Non-pigmented ciliary epithelial cell (primary cell): Measurements from ENCODE around the gene PFAS.

Source experiments
- DNase-seq: peaks from one replicate; pipeline ENCODE4 v3.0.0-alpha.2; 2010; ENCODE audit warnings: low read depth

Gene PFAS

DNA sequence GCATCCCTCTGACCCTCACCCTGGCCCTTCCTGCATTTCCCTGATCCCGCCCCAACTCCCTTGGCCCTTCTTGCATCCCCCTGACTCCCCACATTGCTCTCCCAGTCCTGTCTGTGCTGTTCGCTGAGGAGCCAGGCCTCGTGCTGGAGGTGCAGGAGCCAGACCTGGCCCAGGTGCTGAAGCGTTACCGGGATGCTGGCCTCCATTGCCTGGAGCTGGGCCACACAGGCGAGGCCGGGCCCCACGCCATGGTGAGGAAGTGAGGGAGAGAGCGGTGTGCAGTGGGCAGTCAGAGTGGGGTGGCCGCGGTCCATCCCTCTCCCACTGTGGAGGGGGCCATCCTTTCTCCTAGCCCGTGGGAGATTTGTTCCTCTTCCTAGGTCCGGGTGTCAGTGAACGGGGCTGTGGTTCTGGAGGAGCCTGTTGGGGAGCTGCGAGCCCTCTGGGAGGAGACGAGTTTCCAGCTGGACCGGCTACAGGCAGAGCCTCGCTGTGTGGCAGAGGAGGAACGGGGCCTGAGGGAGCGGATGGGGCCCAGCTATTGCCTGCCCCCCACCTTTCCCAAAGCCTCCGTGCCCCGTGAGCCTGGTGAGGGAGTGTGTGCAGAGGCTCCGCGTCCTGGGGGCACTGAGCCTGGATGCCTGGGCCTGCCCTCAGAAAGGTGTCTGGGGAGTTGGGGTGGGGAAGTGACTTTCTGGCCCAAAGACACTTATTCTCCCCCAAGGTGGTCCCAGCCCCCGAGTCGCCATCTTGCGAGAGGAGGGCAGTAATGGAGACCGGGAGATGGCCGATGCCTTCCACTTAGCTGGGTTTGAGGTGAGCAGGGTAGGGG, 17.8 kb downstream of the PFAS start:
- DNase-seq = no peak

DNA sequence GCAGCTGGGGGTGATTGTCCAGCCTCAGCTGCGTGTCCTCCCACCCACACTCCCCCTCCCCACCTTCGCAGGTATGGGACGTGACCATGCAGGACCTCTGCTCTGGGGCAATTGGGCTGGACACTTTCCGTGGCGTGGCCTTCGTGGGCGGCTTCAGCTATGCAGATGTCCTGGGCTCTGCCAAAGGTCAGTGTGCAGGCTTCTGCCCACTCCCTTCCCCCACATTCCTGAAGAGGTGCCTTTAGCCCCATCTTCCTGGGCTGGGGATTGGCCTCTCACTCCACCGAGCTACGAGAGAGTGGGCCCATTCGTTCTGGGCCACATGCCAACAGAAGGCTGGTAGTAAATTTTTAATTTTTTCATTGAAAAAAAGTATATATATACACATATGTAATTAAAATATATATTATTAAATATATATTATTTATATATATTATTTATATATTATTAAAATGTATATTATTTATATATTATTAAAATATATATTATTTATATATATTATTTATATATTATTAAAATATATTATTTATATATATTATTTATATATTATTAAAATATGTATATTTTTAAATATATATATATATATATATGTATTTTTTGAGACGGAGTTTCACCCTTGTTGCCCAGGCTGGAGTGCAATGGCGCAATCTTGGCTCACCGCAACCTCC, 18.5 kb downstream of the PFAS start:
- no peak for DNase-seq

DNA sequence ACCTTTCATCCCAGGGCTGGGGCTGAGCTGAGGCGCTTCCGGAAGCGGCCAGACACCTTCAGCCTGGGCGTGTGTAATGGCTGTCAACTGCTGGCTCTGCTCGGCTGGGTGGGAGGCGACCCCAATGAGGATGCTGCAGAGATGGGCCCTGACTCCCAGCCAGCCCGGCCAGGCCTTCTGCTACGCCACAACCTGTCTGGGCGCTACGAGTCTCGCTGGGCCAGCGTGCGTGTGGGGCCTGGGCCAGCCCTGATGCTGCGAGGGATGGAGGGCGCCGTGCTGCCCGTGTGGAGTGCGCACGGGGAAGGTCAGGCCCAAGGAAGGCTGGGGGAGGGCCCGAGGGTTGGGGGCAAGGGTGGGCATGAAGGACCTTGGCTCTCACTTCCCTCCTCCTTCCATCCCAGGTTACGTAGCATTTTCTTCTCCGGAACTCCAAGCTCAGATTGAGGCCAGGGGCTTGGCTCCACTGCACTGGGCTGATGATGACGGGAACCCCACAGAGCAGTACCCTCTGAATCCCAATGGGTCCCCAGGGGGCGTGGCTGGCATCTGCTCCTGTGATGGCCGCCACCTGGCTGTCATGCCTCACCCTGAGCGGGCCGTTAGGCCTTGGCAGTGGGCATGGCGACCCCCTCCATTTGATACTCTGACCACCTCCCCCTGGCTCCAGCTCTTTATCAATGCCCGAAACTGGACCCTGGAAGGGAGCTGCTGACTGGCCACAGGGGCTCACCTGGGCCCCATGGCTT, 19.6 kb downstream of the PFAS start:
- DNase-seq = no peak

DNA sequence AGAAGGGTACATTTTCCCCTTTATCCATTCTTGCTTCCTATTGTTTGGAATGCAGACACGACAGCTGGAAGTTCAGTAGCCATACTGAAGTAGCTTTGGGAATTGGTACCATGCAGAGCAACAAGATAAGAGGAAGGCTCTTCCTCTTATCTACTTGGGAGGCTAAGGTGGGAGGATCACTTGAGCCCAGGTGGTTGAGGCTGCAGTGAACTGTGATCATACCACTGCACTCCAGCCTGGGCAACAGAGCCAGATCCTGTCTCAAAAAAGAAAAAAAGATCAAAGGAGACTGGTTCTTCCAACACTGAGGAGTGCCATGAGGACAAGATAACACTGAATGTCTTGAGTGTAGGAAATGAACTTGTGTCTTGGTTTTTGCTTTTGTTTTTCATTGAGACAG, 23.3 kb downstream of the PFAS start:
- no peak for DNase-seq

DNA sequence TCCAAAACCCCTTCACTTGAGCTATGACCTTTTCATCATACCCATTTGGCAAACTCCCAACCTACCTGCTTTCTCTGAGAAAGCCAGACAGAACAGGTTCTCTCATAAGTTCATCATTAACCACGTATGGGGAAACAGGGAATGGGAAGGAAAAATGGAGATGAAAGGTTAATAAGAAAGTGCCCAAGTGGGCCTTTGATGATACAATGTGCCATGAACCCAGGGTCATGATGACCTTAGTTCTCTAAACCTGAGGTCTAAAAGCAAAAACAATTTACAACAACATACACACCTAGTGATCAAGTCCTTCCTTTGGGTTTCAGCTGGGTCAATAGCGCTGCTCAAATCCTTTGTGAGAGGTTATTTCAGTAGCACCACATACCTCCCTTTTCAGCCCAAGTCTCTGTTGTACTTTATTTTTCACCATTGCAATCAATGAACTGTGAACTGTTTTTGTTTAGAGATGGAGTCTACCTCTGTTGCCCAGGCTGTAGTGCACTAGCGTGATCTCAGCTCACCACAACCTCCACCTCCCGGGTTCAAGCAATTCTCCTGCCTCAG, 24.9 kb downstream of the PFAS start:
- no peak for DNase-seq

DNA sequence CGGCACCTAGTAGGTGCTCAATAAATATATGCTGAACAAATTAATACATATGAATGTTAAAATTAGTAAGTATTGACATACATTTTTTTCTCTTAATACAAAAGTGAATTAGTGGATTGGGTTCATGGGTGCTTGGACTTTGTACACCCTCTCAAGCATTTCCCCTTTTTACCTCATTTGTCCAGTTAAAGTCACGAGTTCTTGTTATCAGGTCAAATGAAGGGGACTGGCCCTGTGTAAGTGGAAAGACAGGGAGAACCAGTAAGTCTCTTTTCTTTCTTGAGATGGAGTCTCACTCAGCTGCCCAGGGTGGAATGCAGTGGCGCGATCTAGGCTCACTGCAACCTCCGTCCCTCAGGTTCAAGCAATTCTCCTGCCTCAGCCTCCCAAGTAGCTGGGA, 25.7 kb downstream of the PFAS start:
- no peak for DNase-seq

DNA sequence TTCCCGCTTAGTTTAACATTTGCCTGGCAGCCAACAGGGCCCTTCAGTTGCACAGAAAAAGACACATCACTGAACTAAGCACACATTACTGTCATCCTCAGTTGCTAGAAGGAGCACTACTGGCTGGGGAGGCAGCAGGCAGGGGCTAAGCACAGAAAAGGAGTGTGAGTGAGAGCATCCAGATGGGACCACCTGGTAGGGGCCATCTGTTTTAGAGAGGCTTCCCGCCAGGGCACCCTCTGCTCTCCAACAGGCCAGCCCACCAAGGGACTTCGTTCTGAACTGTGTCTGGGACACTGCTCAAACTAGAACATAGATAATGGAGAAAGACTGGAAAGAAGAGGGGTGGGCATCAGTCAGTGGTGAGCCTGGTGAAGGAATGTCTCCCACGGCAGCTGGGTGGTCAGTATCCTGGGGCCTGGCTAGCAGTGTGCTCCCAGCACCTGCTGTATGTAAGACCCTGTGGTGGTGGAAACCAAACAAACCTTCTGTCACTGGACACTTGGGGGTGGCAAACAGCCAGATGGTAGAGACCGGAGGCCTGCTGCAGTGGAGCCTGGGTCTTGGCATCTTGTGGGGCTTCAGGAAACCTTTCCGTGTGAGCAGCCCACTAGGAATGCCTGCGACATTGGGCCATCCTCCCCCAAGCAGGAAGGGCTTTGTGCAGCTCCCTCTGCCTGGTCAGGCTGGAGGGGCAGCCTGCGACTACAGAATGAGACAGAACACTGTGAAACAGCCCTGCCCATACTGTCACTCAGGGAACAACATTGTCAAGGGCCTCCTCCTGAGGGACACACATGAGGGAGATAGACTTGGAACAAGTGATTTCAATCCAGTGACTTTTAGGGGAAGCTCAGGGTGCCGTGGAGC, 26.6 kb downstream of the PFAS start:
- no peak for DNase-seq

DNA sequence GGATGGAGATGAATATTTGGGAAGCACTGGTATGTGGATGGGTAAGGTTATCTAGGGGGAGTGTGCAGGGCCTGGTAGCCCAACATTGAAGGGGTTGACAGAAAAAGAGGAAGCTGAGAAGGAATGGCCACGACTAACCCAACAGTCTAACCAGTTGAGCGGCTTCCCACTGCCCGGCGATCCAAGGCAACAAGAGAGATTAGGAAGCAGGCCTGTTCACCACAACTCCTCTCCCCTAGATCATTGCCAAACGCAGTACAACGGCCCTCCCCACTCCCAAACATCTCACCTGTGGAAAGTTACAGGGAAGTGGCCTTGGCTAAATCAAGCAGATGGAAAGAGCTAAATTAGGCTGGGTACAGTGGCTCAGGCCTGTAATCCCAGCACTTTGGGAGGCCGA, 28.2 kb downstream of the PFAS start:
- DNase-seq = no peak

DNA sequence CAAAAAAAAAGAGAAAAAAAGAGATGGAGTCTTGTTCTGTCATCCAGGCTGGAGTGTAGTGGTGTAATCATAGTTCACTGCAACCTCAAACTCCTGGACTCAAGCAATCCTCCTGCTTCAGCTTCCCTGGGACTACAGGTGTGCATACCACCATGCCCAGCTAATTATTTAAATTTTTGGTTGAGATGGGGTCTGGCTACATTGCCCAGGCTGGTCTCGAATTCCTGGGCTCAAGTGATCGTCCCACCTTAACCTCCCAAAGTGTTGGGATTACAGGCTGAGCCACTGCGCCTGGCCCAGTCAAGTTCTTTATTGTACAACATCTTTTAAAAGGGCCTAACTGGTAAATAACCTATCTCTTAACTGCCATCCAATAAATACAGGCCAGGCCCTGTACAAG, 33.3 kb downstream of the PFAS start:
- DNase-seq = no peak

DNA sequence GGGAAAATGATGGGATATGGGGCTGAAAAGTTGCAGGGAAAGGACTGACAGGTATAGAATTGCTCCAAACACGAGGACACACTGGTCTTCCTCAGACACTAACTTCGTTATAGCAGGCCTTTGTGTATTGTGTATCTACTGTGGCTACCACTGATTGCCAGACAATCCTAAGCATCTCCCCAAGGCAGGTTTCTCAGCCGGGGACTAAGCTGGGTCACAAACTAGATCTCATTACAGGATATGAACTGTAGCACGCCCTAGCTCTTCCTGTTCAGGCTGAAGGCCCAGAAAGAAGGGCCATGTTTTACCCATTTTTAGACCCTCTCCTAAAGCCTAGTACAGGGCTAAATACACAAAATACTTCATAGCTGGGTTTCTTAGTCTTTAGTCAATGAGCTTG, 34.3 kb downstream of the PFAS start:
- DNase-seq = no peak

DNA sequence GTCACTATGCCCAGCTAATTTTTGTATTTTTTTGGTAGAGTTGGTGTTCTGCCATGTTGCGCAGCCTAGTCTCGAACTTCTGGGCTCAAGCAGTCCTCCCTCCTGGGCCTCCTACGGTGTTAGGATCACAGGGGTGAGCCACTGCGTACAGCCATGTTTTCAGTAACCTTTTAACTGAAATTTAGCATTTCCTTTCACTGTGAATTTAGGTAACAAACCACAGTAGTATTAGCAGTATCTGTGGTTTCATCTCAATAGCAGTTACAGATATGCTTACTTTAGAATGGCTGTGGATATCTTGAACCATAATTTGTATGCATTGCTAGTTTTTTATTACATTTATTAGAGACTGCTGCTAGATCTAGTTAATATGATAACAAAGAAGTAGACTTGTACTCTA, 35.0 kb downstream of the PFAS start:
- DNase-seq = no peak

DNA sequence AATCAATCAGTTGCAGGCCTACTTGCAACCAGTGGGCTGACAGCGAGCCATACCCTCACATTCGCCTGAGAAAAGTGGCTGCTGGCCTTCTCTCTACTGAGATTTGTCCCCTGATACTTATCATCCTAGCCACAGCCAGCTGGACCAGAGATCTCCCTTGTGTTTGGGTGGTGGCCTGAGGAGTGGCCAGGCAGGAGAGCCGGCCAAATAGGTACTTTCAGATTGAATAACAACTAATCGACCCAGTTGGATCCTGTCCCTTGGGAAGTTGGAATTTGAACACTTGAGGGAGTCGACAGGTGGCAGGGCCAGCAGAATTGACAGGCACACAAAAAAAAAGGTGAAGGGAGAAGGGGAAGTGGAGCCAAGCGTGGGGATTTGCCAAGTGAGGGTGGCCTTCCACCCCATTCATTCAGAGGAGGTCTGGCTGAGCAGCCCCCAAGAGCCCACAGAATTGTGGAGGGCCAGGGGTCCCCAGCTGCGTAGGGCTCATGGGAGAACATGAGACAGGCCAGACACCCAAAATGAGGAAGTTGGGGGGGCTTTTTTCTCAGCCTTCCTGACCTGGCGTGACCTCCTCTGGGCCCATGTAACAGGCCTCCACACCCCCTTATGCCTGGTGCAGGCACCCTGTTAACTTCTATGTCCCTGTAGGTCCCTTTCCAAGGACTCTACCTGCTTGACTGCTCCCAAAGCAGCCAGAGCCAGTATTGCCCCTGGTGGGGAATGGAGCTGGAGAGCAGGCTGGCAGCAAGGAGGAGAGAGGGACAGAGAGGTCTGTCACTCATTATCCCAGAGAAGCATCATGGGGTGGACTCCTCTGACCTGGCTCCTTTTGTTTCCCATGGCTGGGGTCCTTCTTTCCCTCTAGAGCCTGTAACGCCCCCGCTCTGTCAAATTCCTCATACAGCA, 36.4 kb downstream of the PFAS start:
- DNase-seq = no peak

DNA sequence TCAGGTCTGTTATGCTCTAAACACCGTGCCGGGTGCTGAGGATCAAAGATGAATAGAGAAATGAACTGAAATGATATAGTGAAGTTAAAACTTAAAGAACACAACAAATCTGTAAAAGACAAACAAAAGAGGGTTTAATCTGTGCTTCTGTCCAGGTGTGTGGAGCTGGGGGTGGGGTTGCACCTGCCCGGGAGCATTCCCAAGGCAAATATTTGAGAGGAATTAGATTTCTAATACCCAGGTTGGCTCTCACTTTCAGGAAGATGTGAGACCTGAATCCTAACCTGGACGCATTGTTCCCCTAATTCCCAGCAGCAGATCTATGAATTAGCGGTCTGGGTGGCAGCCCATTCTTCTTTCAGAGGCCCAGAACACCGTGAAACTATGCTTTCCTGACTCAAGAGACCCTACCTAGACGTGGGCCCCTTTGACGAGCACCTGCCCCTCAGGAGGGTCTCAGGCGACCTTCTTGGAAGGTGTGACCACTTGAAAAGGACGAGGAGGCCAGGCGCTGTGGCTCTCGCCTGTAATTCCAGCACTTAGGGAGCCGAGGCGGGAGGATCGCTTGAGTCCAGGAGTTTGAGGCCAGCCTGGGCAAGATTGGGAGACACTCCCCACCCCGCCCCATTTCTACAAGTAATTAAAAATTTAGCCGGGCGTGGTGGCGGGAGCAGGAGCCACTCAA, 38.7 kb downstream of the PFAS start:
- DNase-seq = no peak

DNA sequence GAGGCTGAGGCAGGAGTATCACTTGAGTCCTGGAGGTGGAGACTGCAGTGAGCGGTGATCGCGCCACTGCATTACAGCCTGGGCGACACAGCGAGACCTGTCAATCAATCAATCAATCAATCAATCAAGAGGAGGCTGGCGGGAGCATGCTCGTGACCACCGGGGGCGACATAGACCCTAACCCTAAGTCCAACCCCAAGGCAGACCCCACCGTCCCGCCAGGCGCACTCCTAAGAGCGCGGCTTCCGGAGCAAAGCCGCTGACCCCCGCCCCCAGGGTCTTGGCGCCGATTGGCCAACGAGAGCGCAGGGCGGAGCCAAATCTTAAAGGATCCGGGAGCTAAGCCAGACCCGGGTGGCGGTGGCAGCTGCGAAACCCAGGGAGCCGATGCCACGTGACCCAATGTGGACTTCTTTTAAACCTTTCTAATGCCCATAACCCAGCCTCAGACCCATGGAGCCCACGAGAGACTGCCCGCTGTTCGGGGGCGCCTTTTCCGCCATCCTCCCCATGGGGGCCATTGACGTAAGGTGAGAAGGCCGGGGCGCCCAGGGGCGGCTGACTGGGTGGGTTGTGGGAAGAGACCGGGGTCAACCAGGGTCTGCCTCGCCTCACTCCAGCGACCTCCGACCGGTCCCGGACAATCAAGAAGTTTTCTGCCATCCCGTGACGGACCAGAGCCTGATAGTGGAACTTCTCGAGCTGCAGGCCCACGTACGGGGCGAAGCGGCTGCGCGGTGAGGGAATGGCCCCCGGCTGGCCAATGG, 39.4 kb downstream of the PFAS start, which contains the start of gene RANGRF:
TSS of gene RANGRF (plus strand) at position 335 of the 767 bp plus-strand sequence. CDS start at position 454, 119 bp downstream.
- DNase-seq = no peak

DNA sequence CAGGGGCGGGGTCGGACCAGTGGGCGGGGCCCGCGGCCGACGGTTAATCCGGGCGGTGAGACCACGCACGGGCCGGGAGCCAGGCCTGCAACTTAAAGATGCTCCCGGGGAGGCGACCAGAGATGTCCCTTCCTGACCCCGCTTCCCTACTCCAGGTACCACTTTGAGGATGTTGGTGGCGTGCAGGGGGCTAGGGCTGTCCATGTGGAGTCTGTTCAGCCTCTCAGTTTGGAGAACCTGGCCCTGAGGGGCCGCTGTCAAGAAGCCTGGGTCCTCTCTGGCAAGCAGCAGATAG, 40.0 kb downstream of the PFAS start:
- no peak for DNase-seq

DNA sequence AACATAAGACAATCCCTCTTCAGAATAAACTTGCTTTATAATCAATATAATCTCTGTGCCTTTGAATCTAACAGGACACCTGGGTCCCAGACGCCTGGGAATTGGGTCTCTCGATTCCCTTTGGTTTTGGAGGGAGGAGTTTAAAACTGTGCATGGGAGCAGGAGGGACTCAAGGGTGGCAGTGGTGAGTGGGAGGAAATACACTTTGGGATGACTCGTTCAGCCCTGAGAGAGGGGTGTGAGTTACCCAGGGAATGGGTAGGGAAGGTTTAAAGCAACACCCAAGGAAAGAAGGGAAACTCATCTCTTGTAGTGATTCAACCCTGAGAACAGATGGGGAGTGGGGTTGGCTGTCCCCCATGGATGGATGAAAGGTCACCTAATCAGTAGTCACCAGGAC, 41.0 kb downstream of the PFAS start:
- DNase-seq = no peak

DNA sequence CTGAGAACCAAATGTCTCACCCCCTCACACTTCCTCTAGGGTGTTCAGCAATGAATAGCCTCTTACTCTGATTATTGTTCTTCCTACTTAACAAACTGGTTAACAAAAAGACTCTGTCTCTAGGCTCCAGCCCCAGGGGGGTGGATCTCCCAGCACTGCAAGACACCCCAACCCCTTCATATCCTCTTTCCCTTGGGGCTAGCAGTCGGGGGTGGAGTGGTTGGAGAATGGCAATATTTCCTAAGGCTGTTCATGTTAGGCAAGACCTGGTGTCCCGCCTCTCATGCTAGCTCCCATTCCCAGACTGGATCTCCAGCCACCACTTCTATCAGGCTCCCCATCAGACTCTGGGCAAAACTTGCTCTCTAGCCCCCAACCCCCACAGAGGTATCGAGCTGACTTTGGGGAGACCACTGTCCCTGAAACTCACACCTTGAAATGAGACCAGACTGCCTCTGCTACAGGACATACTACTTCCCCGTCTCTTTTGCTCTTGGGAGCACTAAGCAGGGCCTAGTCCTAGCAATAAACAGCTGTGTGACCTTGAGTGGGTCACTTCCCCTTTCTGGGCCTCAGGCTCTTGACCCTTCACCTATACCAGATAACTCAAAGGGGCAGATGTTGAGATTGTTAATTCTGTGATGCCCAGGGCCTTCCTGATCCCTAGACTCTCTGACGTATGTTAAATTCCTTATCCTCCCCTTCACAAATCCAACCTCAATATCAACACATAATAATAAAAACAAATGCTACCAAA, 43.7 kb downstream of the PFAS start:
- no peak for DNase-seq

DNA sequence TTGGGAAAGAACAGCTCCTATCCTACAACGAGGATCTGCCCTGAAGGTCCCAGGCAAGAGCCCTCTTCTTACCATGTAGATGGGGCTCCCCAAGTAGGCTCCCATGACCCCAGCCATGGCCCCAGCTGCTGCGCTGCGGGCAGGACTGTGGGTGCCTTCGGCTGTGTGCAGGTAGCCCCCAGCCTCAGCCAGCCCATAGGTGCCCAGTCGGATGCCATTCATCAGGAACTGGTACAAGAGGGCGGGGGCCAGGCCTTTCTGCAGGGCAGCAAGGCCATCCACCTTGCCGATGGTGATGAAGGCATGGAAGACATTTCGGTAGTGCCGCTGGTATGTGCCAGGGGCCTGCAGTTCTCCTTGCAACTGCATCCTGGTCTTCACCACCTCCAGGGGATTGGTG, 45.3 kb downstream of the PFAS start:
- DNase-seq = no peak
